GM18511 (cell line): ENCODE data around the gene ARHGDIG.
"Not testable (repeated sequence)": the region's sequence is repeated elsewhere in the genome, so short reads cannot be mapped to it uniquely, and the experiment has no call there.

Experiments
- ATAC-seq: cut with Tn5 transposase; IDR thresholded peaks from one replicate; pipeline ENCODE4 v1.9.1; 2021; ENCODE audit warnings: mild to moderate bottlenecking, moderate library complexity; ENCODE audit not compliant: unreplicated experiment

The ARHGDIG gene

DNA sequence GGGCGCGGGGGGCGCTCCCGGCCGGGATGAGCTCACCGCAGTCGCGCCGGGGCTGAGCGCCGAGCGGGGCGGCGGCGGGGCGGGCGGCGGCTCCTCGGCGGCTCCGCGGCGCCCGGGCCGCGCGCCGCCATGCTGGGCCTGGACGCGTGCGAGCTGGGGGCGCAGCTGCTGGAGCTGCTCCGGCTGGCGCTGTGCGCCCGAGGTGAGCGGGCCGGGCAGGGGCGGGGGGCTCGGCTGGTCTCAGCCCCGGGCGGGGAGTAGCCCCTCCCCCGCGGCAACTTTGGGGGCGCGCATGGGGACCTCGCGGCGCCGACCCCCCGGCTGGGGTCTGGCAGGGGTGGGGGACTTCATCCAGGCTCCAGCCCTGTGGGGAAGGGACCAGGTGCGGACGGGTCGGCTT lies at the start of gene ARHGDIG:
Gene ARHGDIG, plus strand, starts transcription at position 40 of the 400 bp plus-strand sequence. Its CDS starts 90 bp downstream, at position 130.
- ATAC-seq: no peak

DNA sequence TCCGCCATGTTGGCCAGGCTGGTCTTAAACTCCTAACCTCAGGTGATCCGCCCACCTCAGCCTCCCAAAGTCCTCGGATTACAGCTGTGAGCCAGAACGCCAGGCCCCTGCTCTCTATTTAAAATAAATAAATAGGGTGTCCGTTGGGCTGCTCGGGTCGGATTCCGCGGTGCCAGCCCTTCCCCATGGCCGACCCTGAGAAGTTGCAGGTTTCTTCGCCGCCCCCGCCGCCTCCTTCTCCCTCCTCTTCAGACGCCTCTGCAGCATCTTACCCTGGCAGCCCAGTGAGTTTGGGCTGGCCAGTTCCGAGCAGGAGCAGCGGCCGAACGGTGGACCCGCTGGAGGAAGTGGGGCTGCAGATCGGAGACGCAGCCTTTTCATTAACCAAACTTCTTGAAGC lies 49.4 kb upstream of the ARHGDIG start:
- ATAC-seq: no peak

DNA sequence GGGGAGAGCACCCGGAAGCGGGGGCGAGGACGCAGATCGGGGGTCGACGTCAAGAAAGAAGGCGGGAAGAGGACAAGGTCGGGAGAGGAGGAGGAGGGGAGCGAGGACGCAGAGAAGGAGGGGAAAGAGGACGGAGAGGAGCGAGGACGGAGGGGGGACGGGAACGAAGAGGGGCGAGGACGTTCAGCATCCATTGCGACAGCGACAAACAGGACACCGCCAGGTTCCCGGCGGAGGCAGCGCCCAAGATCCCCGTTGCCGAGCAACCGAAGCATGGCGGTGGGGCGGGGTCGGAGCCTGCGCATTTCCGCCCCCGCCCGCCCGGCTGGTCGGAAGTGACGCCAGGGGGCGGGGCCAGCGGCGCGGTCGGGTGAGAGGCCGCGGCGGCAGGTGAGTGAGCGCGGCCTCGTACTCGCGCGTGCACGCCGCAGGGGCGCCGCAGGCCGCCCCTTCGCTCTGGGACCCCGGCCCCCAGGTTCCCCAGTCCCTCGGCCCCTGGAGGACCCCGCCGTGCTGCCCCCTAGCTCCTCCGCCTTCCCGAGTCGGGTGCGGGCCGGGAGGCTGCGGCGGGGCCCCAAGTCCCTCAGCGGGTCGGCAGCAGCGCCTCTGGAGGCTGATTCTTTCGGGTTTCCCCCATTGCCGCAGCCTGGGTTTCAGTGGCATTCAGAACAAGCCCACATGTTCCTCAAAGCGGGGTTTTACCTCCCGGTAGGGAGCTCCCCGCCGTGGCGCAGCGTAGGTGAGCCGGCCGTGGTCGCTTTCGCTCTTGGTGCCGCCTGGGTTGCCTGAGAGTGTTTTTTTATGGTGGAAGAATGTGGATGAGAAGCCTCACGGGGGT lies 45.7 kb upstream of the ARHGDIG start, which contains the start of gene FAM234A:
Gene FAM234A, plus strand, starts transcription at position 354 of the 838 bp plus-strand sequence. CDS start 19,593 bp downstream, outside the sequence.
- peak; percentile 87 for ATAC-seq

DNA sequence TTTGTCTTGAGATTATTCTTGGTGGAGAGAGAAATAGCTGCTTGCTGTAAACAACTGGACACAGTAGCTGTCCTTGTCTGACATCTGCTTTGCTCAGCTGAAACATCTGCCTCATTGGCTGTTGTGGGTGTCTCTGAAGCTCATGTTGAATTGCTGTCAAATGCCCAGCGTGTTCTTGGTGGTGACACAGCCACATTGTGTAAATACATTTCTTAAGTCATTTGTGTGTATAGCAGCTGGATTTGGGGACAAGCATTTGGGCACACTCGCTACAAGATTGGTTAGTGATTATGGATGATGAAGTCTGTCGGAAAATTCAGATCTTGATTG lies 40.5 kb upstream of the ARHGDIG start:
- ATAC-seq: no peak

DNA sequence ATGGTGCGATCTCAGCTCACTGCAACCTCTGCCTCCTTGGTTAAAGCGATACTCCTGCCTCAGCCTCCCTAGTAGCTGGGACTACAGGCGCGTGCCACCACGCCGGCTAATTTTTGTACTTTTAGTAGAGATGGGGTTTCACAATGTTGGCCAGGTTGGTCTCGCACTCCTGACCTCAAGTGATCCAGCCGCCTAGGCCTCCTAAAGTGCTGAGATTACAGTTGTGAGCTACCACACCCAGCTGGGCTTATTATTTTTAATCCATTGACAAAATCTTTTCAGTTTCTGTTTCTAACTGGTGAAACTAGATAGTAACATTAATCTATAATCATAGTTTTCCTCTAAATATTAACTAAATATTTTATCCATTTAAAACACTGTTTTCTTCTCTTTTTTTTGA lies 39.8 kb upstream of the ARHGDIG start:
- ATAC-seq: no peak

DNA sequence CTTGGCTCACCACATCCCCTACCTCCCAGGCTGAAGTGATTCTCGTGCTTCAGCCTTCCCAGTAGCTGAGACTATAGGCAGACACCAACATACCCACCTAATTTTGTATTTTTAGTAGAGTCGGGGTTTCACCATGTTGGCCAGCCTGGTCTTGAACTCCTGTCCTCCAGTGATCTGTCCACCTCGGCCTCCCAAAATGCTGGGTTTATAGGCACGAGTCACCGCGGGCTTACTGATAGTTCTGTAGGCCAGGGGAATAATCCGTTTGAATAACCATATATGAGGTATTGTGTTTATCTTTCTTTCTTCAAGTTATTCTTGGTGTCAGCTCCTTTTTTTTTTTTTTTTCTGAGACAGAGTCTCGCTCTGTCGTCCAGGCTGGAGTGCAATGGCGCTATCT lies 38.1 kb upstream of the ARHGDIG start:
- no peak for ATAC-seq

DNA sequence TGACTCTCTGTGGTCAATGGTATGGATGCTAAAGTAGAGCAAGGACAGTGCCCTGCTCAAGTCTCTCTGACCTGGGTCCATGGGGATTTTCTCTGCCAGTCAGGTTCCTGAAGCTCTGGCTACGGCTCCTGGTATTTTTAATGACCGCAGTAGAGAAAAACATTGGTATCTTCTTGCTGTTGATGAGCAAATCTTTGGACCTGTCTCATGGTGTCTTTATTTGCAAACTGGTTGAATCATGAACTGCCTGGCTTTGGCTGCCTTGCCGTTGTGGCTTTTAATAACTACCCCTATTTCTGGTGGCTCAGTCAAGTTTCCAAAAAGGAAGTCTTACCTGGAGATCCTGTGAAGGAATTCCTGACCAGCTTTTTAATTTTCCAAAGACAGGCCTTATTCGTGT lies 37.0 kb upstream of the ARHGDIG start:
- ATAC-seq: no peak

DNA sequence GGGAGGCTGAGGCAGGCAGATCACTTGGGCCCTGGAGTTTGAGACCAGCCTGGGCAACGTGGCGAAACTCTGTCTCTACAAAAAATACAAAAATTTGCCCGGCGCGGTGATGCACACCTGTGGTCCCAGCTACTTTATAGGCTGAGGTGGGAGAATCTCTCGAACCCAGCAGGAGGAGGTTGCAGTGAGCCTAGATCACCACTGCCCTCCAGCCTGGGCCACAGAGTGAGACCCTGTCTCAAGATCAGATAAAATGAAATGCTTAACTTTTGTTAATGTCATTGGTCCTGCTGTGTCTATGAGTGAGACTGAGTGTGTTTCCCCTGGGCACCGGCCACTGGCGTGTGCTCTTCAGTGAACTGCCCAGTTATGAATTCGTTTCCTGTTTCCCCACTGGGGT lies 35.3 kb upstream of the ARHGDIG start:
- no peak for ATAC-seq

DNA sequence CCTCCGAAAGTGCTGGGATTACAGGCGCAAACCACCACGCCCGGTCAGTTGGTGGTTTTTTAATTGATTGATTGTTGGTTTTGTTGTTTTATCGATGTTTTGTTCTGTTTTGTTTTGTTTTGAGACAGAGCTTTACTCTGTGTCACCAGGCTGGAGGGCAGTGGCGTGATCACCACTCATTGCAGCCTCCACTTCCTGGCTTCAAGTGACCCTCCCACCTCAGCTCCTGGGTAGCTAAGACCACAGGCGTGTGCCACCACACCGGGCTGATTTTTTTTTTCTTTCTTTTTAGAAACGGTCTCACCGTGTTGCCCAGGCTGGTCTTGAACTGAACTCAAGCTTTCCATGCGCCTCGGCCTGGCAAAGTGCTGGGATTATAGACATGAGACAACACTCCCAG lies 33.4 kb upstream of the ARHGDIG start:
- ATAC-seq: no peak

DNA sequence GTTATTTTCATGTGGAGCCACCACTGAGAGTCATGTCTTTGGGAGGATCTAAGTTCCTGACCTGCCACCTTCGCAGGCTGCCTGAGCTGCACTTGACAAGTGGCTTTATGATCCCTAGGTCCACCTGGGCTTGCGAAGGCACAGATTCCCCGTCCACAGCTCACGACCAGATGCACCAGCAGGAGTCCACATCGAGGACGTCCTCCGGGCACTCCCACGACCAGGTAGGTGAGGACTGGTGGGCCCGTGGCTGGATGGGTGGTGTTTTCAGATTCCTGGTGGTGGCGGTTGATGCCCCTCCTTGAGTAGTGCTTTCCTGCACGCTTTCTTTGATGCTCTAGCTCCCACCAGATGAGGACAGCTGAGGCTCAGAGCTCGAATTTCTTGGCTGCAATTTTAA lies 31.0 kb upstream of the ARHGDIG start:
- ATAC-seq: no peak

DNA sequence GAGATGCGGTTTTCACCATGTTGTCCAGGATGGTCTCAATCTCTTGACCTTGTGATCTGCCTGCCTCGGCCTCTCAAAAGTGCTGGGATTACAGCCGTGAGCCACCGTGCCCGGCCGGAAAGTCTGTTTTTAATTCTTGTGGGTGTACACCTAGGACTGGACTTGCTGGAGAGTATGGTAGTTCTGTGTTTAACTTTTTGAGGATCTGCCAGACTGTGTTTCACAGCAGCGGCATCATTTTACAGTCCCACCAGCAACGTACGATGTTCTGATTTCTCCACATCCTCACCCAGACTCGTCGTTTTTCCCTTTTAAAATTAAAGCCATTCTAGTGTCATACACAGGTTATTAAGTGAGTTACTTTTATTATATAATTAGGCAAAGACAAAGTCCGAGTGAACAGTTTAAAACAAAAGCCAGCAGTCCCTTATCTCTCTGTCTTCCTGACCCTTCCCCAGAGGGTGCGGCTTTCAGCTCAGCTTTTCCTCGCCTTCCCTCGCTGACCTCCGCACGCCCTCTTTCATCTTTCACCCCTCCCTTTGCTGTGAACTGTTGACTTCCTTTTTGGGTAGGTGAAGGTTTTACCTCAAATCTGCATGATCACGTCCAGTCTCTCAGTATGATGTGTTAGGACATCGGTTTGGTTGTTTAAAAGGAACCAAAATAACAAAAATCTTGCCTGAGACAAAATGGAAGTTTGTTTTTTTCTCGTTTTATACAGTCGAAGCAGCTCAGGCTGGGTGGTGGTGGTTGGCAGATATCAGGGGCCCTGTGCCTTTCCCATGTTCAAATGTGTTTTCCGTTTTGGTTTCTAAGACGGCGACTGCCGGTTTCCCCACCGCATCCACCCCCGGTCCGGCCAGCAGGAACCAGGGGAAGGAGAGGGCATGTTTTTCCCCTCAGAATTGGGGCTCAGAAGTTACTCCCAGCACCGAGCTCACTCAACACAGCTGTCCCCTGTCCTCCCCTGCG lies 27.7 kb upstream of the ARHGDIG start:
- no peak for ATAC-seq

DNA sequence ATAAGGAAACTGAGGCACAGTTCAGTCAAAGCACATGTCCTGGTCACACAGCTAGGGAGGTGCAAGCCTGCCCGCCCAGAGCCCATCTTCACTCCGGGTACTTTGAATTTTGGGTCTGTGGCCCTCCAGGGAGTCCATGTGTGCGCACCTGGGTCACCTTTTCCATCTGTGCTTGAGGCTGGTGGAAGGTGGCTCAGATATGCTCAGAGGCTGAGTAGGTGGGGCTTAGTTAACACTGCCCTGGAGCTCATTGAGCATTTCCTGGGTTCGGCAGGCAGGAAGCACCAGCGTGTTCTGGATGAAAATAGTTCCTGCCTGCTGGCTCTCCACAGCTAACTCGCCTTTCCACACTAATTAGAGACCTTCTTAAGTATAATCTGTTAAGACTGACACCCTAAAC lies 26.6 kb upstream of the ARHGDIG start:
- no peak for ATAC-seq

DNA sequence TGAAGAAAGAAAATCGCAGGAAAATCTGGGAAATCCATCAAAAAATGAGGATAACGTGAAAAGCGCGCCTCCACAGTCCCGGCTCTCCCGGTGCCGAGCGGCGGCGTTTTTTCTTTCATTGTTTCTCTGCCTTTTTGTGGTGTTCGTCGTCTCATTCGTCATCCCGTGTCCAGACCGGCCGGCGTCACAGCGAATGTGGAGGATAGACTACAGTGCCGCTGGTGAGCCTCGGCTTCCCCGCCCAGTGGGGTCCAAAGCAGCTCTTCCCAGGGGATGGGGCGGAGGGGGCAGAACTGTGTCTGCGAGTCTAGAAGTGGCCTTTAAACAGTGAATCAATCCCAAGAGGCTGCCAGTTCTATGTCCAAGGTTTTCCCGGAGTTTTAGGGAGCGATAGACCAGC lies 25.9 kb upstream of the ARHGDIG start:
- no peak for ATAC-seq

DNA sequence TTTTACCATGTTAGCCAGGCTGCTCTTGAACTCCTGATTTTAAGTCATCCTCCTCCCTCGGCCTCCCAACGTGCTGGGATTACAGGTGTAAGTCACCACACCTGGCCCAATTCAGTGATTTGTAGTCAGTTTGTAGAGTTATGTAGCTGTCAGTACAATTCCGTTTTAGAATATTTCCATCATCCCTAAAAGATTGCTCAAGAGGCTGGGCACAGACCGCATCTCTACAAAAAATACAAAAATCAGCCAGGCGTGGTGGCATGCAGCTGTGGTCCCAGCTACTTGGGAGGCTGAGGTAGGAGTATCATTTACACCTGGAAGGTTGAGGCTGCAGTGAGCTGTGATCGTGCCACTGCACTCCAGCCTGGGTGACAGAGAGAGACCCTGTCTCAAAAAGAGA lies 25.2 kb upstream of the ARHGDIG start:
- ATAC-seq: no peak

DNA sequence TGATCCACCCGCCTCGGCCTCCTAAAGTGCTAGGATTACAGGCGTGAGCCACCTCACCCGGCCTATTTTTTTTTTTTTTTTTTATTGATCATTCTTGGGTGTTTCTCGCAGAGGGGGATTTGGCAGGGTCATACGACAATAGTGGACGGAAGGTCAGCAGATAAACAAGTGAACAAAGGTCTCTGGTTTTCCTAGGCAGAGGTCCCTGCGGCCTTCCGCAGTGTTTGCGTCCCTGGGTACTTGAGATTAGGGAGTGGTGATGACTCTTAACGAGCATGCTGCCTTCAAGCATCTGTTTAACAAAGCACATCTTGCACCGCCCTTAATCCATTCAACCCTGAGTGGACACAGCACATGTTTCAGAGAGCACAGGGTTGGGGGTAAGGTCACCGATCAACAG lies 22.3 kb upstream of the ARHGDIG start:
- not testable (repeated sequence) for ATAC-seq

DNA sequence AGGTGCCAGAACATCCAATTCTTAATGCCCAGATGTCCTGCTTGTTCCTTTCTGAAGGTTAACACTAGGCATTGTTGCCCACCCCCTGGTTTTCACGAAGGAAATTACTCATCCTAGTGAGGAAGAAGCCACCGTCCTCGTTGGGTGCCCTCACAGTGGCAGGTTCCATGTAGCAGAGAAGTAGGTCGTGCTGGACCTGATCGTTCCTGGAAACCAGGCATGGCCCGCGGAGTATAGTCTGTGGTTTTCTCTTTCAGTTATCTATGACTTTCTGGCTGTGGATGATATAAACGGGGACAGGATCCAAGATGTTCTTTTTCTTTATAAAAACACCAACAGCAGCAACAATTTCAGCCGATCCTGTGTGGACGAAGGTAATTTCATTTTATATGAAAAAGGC lies 21.2 kb upstream of the ARHGDIG start:
- ATAC-seq: no peak

DNA sequence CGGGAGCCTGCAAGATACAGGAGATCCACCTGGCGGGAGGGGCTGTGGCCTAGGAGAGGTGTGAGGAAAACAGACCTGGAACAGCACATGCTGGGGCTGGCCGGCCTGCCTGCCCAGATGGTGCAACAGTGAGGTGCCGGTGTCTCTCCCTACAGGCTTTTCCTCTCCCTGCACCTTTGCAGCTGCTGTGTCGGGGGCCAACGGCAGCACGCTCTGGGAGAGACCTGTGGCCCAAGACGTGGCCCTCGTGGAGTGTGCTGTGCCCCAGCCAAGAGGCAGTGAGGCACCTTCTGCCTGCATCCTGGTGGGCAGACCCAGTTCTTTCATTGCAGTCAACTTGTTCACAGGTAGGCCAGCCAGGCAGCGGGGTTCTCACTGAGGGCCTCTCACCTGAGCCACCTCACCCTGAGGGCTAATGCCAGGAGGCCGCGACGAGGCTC lies 20.6 kb upstream of the ARHGDIG start:
- no peak for ATAC-seq

DNA sequence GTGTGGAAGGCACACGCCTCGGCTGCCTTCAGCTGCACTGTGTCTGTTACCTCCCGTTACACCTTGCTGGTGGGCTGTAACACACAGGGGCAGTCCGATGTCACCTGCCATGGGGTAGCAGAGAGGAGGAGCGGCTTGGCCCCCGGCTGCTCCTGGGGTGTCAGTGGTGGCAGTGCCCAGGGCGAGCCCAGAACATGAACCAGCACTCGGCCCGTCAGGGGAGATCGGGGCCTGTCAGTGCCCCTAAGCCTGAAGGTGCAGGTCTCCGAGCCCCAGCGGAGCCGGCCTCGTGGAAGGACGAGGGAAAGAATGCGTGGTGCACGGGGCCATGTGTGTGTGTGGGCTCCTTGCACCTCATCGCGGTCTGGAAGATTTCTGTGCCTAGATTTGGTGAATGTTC lies 20.1 kb upstream of the ARHGDIG start:
- no peak for ATAC-seq

DNA sequence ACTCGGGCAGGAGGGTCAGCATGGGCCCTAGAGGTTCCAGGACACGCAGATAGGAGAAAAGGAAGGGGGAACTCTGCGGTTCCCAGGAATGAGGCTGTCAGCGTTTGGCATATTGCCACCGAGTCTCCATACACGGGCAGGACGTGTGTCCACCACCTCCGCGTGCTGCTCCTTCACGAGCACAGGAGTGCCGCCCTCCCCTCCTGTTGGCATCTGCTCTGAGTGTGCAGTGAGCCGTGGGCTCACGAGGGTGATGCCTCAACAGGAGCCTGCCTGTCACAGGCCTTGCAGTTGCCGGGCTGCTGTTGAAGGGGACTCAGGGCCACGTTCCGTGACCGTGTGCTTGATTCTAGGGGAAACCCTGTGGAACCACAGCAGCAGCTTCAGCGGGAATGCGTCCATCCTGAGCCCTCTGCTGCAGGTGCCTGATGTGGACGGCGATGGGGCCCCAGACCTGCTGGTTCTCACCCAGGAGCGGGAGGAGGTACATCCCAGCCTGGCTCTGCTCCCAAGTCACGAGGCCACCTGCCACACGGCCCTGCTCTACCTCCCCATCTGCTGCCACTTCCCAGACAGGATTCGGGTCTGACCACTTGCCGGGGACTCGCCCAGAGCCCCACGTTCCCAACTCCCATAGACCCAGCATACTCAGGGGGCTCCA lies 19.2 kb upstream of the ARHGDIG start:
- ATAC-seq: no peak

DNA sequence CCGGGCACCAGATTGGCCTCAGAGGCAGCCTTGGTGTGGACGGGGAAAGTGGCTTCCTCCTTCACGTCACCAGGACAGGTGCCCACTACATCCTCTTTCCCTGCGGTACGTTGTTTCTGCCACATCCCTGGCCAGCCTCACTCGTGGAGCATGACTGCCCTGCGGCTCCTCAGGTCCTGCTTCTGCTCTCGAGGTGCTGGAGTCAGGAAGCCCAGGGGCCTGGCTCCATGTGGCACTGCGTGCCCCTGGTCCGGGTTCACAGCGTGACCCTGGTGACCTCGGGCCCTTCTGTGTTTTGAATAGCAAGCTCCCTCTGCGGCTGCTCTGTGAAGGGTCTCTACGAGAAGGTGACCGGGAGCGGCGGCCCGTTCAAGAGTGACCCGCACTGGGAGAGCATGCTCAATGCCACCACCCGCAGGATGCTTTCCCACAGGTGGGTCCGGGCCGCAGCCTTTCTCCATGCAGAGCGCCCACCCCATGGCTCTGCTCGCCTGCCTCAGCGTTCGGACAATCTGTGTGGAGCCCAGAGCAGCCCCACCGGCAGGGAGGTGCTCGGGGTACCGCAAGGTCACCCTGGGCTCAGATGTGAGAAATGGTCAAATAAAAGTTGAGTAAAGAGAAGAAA lies 18.2 kb upstream of the ARHGDIG start:
- no peak for ATAC-seq
